GM18526 (cell line): ENCODE results near the gene STPG3.

Experiments used
- POLR2A ChIP-seq: IDR thresholded peaks from 3 replicates; pipeline ENCODE4 v1.6.1; 2011; ENCODE audit not compliant: insufficient read length; ENCODE audit errors: extremely low read depth

Gene STPG3

GRCh38 chr9:137218754-137219271 lies 32.3 kb upstream of the STPG3 start:
- no peak for TF ChIP-seq POLR2A

GRCh38 chr9:137219757-137220316 lies 31.2 kb upstream of the STPG3 start:
- TF ChIP-seq POLR2A = no peak

GRCh38 chr9:137220317-137221094 lies 30.6 kb upstream of the STPG3 start:
- no peak for TF ChIP-seq POLR2A

- no peak for TF ChIP-seq POLR2A
These were observed 30.0 kb upstream of the STPG3 start for GRCh38 chr9:137221095-137221505.

GRCh38 chr9:137221506-137222111 lies 29.5 kb upstream of the STPG3 start:
- no peak for TF ChIP-seq POLR2A

GRCh38 chr9:137222190-137223077 lies 28.7 kb upstream of the STPG3 start, which contains the start of gene RNF208:
Gene RNF208 (minus strand): TSS chr9:137222240. CDS start chr9:137221212, 1,028 bp downstream.
- no peak for TF ChIP-seq POLR2A

GRCh38 chr9:137223078-137223970 lies 27.8 kb upstream of the STPG3 start:
- peak; percentile 81 for TF ChIP-seq POLR2A

GRCh38 chr9:137224830-137225694 lies 26.0 kb upstream of the STPG3 start, which contains the start of gene CYSRT1:
Gene CYSRT1 (plus strand): TSS chr9:137225174. CDS start chr9:137225622, 448 bp downstream.
- TF ChIP-seq POLR2A = no peak

- TF ChIP-seq POLR2A = no peak
These were observed 25.3 kb upstream of the STPG3 start for GRCh38 chr9:137225699-137226331.

- no peak for TF ChIP-seq POLR2A
These were observed 24.6 kb upstream of the STPG3 start for GRCh38 chr9:137226338-137227053.

GRCh38 chr9:137227054-137227852 lies 23.8 kb upstream of the STPG3 start, which contains the start of gene RNF224:
Gene RNF224 (plus strand): TSS chr9:137227502. CDS start chr9:137228336, 834 bp downstream.
- no peak for TF ChIP-seq POLR2A
